GM12892 (cell line): ENCODE results near the gene C17orf100.

Source experiments
- DNase-seq: peaks from one replicate; pipeline ENCODE4 v3.0.0; 2011; ENCODE audit not compliant: insufficient read length
- FAIRE-seq: peaks from 2 replicates; lab custom pipeline; 2011; peaks lifted over from hg19 to GRCh38; lab: Jason Lieb, UNC
- POLR2A ChIP-seq: IDR thresholded peaks from 2 replicates; pipeline ENCODE4 v1.6.1; 2011; ENCODE audit warnings: low read depth, low read length, control low read depth
- POLR2AphosphoS5 ChIP-seq: IDR thresholded peaks from 2 replicates; pipeline ENCODE4 v1.6.1; 2011; ENCODE audit warnings: low read depth, low read length, control low read depth
- TAF1 ChIP-seq: IDR thresholded peaks from 2 replicates; pipeline ENCODE4 v1.6.1; 2011; ENCODE audit warnings: low read depth, mild to moderate bottlenecking, control low read depth, low read length, borderline replicate concordance

The C17orf100 gene

GRCh38 chr17:6666077-6666521, 14.5 kb downstream of the C17orf100 start:
- FAIRE-seq (peak; percentile 95), DNase-seq (peak; percentile 58)
- TF ChIP-seq TAF1 (no peak), POLR2AphosphoS5 (no peak), POLR2A (no peak)

DNA sequence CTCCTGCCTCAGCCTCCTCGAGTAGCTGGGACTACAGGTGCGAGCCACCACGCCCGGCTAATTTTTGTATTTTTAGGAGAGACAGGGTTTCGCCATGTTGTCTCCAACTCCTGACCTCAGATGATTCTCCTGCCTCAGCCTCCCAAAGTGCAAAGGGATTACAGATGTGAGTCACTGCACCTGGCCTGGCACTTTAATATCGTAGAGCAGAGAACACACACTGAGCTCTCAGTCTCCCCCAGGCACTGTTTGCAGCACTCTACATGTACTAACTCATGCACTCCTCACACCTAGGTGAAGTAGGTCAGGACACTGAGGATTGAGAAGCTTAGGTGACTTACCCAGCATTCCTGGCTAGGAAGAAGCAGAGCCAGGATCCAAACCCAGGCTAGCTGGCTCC, 15.0 kb downstream of the C17orf100 start:
- TF ChIP-seq TAF1: no peak
- no peak for TF ChIP-seq POLR2A
- no peak for TF ChIP-seq POLR2AphosphoS5
- DNase-seq (no peak), FAIRE-seq (no peak)

DNA sequence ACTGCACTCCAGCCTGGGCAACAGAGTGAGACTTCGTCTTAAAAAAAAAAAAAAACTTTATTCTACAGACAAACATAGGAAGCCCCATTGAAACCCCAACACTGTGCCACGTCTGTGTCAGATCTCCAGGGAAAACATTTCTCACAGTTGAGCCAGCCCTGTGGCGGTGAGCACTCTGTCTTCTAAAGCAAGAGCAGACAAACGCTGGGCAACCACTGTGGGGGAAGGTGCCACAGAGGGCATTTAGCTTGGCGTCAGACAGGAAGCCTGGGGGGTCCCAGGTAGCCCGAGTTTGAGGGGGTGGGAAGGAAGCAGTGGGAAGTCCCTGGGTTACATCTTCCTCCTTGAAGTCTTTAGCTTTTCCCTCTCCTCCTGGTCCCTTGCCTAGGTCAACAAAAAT, 16.0 kb downstream of the C17orf100 start:
- DNase-seq (no peak), FAIRE-seq (no peak)
- TF ChIP-seq TAF1: no peak
- no peak for TF ChIP-seq POLR2A
- no peak for TF ChIP-seq POLR2AphosphoS5

DNA sequence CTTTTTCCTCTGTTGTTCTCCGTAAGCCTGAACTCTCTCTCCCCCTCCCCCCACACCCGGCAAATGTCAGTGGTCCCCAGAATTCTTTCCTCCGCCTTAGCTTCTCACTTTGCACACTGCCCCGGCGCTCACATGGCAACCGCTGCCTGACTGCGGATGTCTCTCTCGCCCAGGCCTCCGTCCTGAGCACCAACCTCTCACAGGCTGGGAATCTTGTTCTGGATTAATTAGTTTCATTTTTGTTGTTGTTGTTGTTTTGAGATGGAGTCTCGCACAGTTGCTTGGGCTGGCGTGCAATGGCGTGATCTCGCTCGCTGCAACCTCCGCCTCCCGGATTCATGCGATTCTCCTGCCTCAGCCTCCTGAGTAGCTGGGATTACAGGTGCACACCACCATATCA, 16.7 kb downstream of the C17orf100 start:
- no peak for DNase-seq
- FAIRE-seq: no peak

GRCh38 chr17:6668727-6669425, 17.3 kb downstream of the C17orf100 start:
- FAIRE-seq (no peak), DNase-seq (no peak)
- TF ChIP-seq POLR2AphosphoS5 (no peak), POLR2A (no peak), TAF1 (no peak)

More for the DNA sequence above, 16.7 kb downstream of the C17orf100 start:
- TF ChIP-seq TAF1 (no peak), POLR2A (no peak), POLR2AphosphoS5 (no peak)

DNA sequence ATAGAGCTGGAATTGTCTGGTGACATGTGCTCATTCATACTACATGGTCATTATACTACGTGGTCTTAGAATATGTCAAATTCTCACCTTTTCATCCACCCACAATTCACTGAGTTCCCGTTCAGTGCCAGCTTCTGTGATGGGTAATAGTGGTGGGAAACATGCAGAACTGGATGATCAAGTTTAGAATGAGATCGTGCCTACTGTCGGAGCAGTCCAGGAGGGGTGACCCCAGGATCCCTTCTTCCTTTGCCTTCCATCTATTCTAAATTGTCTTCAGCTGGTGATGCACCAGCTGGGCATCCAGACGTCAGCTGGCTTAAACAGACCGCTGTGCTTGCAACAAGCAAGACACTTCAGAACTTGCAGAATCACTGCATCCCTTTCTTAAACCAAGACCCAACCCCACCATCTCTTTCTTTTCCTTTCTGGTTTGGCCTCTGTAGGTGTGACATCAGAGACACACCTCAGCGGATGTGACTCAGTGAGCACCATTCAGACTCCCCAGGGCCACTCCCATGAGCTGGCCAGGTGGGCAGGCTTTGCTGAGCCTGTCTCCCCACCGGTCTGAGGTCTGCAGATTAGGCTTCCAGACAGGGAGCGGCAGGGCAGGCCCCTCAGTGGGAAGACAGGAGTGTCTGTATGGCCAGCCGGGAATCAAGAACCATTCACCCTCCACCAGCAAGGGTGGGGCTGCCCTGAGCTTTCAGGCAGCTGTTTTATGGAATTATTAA, 18.1 kb downstream of the C17orf100 start:
- DNase-seq (no peak), FAIRE-seq (no peak)
- TF ChIP-seq TAF1 (no peak), POLR2A (no peak), POLR2AphosphoS5 (no peak)

DNA sequence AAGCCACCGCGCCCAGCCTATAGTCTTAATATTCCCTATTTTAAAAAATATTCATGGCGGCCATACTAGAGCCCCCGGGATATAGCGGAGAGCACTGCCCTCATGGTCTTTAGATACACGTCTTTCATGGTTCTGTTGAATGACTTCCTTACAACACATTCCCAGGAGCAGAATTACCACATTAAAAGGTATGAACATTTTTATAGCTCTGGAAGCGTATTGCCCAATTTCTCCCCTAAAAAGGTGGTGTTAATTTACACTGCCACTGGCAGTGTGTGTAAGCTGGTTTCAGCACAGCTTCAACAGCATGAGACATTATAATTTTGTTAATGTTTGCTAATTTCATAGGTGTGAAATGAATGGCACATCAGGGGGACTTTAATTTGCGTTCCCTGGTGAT, 19.0 kb downstream of the C17orf100 start:
- TF ChIP-seq POLR2AphosphoS5 (no peak), POLR2A (no peak), TAF1 (no peak)
- FAIRE-seq (no peak), DNase-seq (no peak)

DNA sequence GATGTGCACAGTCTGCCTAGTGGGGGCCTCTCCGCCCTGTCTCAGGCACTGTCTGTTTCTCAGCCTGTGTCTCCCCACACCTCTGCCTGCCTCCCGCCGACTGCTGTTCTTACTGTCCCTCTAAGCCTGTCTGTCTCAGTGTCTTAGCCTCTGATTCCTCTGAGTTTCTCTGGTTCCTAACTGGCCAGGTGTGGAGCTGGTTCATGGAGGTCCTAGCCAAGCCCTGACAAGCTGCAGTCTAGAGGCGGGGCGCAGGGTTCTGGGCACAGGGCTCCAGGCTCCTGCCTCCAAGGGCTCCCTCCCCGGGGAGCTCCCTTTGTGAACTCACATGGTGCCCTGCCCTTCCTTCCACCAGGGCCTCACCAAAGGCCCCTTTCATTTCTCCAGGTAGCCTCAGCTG, 19.4 kb downstream of the C17orf100 start:
- TF ChIP-seq TAF1 (no peak), POLR2A (no peak), POLR2AphosphoS5 (no peak)

DNA sequence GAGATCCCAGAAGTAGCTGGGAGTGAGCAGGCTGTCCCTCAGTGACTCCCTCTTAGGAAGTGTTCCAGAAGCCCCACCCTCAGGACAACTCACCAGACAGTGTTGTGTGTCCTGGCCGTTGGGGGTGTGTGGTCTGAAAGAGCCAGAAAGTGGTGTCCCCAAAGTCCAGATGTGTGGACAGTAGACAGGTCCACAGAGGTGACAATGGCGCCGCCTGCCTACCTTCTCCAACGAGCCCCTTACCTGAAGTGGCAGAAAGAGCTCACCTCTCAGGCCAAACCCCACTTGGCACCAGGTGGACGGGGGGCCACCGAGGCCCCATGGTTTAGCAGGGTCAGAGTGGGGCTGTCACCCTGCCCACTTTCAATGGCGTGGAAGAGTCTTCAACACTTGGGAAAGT, 19.9 kb downstream of the C17orf100 start:
- FAIRE-seq: no peak
- TF ChIP-seq POLR2A (no peak), POLR2AphosphoS5 (no peak), TAF1 (no peak)
- no peak for DNase-seq

More for the DNA sequence above, 19.4 kb downstream of the C17orf100 start:
- FAIRE-seq (no peak), DNase-seq (no peak)

DNA sequence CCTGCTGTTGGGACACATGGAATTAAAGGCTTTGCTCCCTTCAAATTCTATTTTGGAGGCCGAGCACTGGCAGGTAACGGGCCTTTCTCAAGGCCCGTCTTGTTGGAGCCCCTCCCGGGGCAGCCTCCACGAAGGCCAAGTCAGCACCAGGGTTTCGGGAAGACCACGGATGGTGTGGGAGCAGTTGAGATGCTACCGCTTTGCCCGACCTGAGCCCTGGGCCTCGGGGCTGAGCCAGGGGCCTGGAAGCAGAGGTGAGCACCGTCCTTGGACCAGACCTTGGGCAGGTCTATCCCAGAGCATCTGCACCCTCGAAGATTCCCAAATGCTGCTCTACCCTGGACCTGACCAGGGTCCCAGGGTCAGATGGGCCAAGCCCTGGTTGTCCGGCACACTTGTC, 23.0 kb downstream of the C17orf100 start:
- DNase-seq (no peak), FAIRE-seq (no peak)
- no peak for TF ChIP-seq POLR2AphosphoS5
- no peak for TF ChIP-seq POLR2A
- TF ChIP-seq TAF1: no peak

GRCh38 chr17:6675201-6675825, 23.8 kb downstream of the C17orf100 start:
- TF ChIP-seq TAF1: no peak
- no peak for DNase-seq
- no peak for FAIRE-seq
